HL-60 (cell line): ENCODE measurements around the gene SLC12A8.

Source experiments
- POLR2AphosphoS5 ChIP-seq: IDR thresholded peaks from 2 replicates; pipeline ENCODE4 v1.6.1; 2012; ENCODE audit warnings: low read depth
- TF ChIP-seq, protein P1 (sequence below): IDR thresholded peaks from one replicate; pipeline ENCODE4 v1.5.1; 2011; ENCODE audit warnings: low read length, control low read depth, inconsistent platforms; ENCODE audit not compliant: insufficient read depth

DNA sequence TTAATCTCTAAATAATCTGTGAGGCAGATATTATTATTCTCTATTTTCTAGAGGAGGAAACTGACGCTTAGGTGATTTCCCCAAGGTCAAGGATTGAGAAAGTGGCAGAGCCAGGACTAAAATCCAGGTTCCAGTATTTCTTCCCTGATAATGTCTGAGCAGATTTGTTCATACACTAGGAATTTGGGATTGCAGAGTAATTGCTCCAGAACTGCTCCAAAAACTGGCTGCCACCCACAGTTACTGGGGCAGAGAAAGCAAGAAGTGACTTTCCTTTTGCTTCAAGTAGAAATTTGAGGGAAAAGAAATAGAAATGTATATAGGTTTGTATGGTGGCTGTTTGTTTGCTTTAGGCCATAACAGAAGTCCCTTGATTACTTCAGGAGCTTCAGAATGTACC, 60.6 kb downstream of the SLC12A8 start:
- TF ChIP-seq, protein P1, sequence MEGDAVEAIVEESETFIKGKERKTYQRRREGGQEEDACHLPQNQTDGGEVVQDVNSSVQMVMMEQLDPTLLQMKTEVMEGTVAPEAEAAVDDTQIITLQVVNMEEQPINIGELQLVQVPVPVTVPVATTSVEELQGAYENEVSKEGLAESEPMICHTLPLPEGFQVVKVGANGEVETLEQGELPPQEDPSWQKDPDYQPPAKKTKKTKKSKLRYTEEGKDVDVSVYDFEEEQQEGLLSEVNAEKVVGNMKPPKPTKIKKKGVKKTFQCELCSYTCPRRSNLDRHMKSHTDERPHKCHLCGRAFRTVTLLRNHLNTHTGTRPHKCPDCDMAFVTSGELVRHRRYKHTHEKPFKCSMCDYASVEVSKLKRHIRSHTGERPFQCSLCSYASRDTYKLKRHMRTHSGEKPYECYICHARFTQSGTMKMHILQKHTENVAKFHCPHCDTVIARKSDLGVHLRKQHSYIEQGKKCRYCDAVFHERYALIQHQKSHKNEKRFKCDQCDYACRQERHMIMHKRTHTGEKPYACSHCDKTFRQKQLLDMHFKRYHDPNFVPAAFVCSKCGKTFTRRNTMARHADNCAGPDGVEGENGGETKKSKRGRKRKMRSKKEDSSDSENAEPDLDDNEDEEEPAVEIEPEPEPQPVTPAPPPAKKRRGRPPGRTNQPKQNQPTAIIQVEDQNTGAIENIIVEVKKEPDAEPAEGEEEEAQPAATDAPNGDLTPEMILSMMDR, result no peak
- TF ChIP-seq POLR2AphosphoS5, result no peak
